GM12892 (cell line): ENCODE results near the gene VPS35L.
"Not testable (repeated sequence)": the region's sequence is repeated elsewhere in the genome, so short reads cannot be mapped to it uniquely, and the experiment has no call there.

Source experiments
- DNase-seq: peaks from one replicate; pipeline ENCODE4 v3.0.0; 2011; ENCODE audit not compliant: insufficient read length
- FAIRE-seq: peaks from 2 replicates; lab custom pipeline; 2011; peaks lifted over from hg19 to GRCh38; lab: Jason Lieb, UNC
- POLR2A ChIP-seq: IDR thresholded peaks from 2 replicates; pipeline ENCODE4 v1.6.1; 2011; ENCODE audit warnings: low read depth, low read length, control low read depth
- POLR2AphosphoS5 ChIP-seq: IDR thresholded peaks from 2 replicates; pipeline ENCODE4 v1.6.1; 2011; ENCODE audit warnings: low read depth, low read length, control low read depth
- TAF1 ChIP-seq: IDR thresholded peaks from 2 replicates; pipeline ENCODE4 v1.6.1; 2011; ENCODE audit warnings: low read depth, mild to moderate bottlenecking, control low read depth, low read length, borderline replicate concordance

VPS35L gene

GRCh38 chr16:19645557-19645981 is 90.1 kb downstream of the VPS35L start:
- FAIRE-seq, result no peak
- DNase-seq, result no peak

GRCh38 chr16:19649980-19650379 is 94.5 kb downstream of the VPS35L start:
- FAIRE-seq, result no peak

More at GRCh38 chr16:19645557-19645981, 90.1 kb downstream of the VPS35L start:
- TF ChIP-seq TAF1 (no peak), POLR2AphosphoS5 (no peak), POLR2A (no peak)

DNA sequence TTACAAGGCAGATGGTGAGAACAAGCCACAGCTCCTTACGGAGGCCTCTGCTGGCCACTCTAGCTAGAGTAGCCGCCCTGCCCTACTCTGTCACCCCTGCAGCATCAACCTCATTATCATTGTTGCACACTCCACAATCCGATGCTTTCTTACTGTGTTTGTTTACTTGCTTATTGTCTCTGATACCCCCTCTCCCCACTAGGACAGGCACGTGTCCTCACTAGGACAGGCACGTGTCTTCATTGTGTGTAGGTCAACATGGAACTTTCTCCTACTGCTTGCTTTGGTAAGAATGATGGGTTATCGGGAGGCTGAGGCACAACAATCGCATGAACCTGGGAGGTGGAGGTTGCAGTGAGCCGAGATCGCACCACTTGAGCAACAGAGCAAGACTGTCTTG is 98.6 kb downstream of the VPS35L start:
- TF ChIP-seq TAF1 (no peak), POLR2A (no peak), POLR2AphosphoS5 (no peak)
- no peak for FAIRE-seq
- DNase-seq, result no peak

More at GRCh38 chr16:19649980-19650379, 94.5 kb downstream of the VPS35L start:
- no peak for TF ChIP-seq POLR2A
- no peak for DNase-seq

DNA sequence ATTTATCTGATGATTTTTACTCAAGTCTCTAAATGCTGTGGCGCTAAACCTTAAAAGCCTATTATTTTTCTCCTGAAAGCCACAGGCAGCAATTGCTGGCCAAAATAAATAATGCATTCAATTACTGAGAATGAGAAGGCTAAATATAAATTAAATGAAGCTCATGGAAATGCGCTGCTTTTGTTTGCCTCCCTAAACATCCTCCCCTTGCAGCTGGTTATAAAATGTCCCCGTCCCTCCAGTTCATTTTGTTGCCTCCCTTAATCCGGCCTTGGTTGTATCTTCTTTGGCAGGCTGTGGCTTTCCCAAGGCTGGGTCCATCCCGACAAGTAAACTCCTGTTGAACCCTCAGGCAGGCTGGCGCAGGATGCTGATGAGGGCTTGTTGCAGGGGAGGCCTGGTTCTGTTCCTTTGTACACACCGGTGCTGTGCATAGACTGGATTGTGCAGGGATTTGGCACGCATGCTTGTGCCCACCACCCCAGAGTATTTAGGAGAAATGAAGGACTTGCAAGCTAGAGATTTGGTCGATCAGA is 99.8 kb downstream of the VPS35L start:
- TF ChIP-seq POLR2AphosphoS5, result no peak
- no peak for TF ChIP-seq POLR2A
- no peak for TF ChIP-seq TAF1
- FAIRE-seq, result no peak
- no peak for DNase-seq

DNA sequence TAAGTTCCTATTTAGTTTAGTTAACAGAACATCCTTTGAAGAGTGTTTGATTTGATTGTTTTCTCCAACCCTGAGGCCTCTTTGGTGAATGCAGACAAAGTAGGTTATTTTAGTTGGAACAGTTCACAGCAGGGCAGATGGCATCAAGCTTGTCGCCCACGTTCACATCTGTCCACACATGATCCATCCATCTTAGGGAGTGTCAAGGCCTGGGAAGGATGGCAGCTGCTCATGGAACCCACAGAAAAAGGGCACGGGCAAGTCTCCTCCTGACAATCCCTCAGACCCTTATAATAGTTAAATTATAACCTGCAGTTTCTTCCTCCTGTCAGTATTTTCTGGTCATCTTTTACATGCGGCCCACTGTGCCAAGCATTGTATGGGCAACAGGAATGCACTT is 102.3 kb downstream of the VPS35L start:
- TF ChIP-seq POLR2AphosphoS5 (no peak), TAF1 (no peak), POLR2A (no peak)
- DNase-seq (no peak), FAIRE-seq (no peak)

DNA sequence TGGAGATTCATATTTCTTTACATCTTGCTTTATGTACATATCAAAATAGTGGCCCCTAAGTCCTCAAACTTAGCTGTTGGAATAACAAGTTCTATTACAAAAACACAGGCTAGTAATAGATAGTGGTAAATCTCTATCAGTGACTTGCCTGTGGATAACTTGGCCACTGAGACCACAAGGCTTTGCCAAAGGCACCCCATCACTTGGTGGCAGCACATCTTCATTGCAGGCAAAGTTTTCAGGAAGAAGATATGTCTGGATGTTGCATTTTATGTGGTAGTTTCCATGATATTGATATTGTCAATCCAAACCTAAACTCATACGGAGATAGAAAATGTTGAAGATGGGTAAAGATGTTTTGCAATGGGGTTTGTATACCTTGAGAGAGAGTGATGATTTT is 104.1 kb downstream of the VPS35L start:
- no peak for FAIRE-seq
- TF ChIP-seq POLR2A, result no peak
- no peak for TF ChIP-seq POLR2AphosphoS5
- TF ChIP-seq TAF1, result no peak

GRCh38 chr16:19660432-19660831 is 104.9 kb downstream of the VPS35L start:
- FAIRE-seq, result no peak
- TF ChIP-seq TAF1, result no peak
- no peak for TF ChIP-seq POLR2A
- TF ChIP-seq POLR2AphosphoS5, result no peak
- no peak for DNase-seq

More for the DNA sequence above, 104.1 kb downstream of the VPS35L start:
- no peak for DNase-seq

DNA sequence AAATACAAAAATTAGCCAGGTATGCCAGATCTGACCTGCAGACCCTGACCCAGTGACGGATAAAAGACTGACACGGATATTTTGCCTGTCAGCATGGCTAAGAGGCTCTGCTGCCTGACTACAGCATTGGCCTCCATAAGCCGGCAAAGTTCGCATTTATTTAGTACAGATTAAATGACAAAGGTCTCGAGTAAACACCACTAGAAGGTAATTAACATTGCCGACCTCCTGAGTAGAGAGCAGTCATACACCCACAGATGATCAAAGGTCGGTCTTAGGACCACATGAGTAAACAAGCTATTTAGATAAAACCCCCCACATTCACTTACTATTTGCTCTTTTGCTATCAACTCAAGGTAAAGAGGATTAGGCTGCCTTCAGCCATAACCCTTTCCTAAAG is 106.8 kb downstream of the VPS35L start:
- DNase-seq (no peak), FAIRE-seq (no peak)
- TF ChIP-seq TAF1 (no peak), POLR2A (no peak), POLR2AphosphoS5 (no peak)

DNA sequence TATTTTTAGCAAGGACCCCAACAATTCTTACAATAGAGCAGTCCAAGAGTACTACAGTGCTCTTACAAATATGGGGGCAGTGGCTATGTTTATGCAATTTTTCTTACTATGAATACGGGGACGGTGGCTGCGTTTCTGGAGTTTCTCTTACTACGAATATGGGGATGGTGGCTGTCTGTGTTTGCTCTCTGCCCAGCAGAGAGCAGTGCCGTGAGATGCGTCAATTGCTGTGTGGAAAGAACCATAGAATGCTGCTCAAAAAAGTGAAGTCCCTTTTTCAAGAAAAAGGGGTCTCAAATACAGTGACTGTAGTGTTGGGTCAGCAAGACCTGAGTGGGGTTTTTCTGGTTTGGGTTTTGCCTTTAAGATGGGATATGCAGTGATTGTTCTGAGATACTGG is 108.7 kb downstream of the VPS35L start:
- no peak for FAIRE-seq
- no peak for TF ChIP-seq POLR2AphosphoS5
- TF ChIP-seq POLR2A, result no peak
- TF ChIP-seq TAF1, result no peak
- no peak for DNase-seq

- not testable (repeated sequence) for FAIRE-seq, DNase-seq
Observed at GRCh38 chr16:19665313-19665712, 109.8 kb downstream of the VPS35L start.

DNA sequence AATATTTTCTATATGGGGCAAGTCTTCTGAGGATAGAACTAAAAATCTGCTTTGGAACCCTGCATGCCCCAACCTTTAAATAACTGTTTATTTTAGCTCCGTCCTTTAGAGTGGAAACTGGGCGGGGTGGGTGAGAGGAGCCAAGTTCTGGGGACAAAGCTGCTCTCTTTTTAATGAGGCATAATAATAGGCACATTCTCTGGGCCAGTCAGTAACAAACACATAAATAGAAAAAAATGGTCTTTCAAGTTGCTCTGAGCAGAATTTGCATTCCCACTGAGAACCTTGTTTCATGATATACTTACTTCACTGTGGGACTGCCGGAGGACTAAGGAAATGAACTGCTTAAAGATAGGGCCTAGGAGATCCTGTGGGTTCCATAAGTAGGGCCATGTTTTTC is 111.0 kb downstream of the VPS35L start:
- DNase-seq (no peak), FAIRE-seq (no peak)
- no peak for TF ChIP-seq TAF1
- TF ChIP-seq POLR2AphosphoS5, result no peak
- no peak for TF ChIP-seq POLR2A

GRCh38 chr16:19672378-19672777 is 116.9 kb downstream of the VPS35L start:
- TF ChIP-seq POLR2AphosphoS5 (no peak), POLR2A (no peak), TAF1 (no peak)
- FAIRE-seq (no peak), DNase-seq (no peak)

DNA sequence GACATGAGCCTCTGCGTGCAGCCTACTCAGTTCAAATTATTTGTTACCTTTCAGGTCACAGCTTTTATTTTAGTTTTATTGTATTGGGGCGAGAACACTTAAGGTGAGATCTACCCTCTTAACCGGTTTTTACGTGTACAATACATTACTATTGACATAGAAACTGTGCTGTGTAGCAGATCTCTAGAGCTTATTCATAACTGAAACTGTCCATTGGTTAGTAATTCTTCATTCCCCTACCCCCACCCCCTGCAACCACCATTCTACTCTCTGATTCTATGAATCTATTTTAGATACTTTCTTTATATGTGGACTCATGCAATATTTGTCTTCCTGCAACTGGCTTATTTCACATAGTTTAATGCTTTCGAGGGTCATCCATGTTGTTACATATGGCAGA is 119.0 kb downstream of the VPS35L start:
- no peak for DNase-seq
- no peak for FAIRE-seq
- TF ChIP-seq TAF1 (no peak), POLR2AphosphoS5 (no peak), POLR2A (no peak)
